OCI-LY1 (cell line): ENCODE results near the gene CEBPZOS.

Source experiments
- CTCF ChIP-seq: fragments of 200-600 bp; sonication (generic), shearing (Covaris generic); IDR thresholded peaks from 2 replicates; pipeline ENCODE4 v1.5.1; 2017; ENCODE audit warnings: mild to moderate bottlenecking, antibody characterized with exemption, low read length, moderate library complexity, mixed read lengths
- EZH2 ChIP-seq: fragments of 200-600 bp; sonication (generic), shearing (Covaris generic); IDR thresholded peaks from 2 replicates; pipeline ENCODE4 v1.8.0; 2017; ENCODE audit warnings: borderline replicate concordance, mixed run types, mild to moderate bottlenecking, antibody characterized with exemption, low read length, moderate library complexity, mixed read lengths

GRCh38 chr2:37181726-37182684 is 14.3 kb upstream of the CEBPZOS start:
- TF ChIP-seq CTCF (no peak), EZH2 (no peak)
